Activated B cell treated with CpG ODN at 0.5 μM for 24 hours (primary cell): Measurements from ENCODE around the gene HBM. TPM values are rescaled to one million over a fixed set of nuclear protein-coding genes. Genes with fewer than 3 reads are reported as not detected.

Experiments
- ATAC-seq: fragments of 200-7000 bp; cut with Tn5 transposase; one replicate; pipeline ENCODE4 v1.10.0; 2021; ENCODE audit warnings: low read depth, mild to moderate bottlenecking, moderate library complexity
- CTCF ChIA-PET: fragments of 350-600 bp; sonication (Branson Sonifier 250); formaldehyde crosslinking; loops from one replicate; lab custom pipeline; 2021; ENCODE audit warnings: antibody characterized with exemption; lab: Charles Lee
- POLR2A ChIA-PET: fragments of 350-600 bp; sonication (Branson Sonifier 250); formaldehyde crosslinking; loops from one replicate; lab custom pipeline; 2021; ENCODE audit warnings: antibody characterized with exemption; lab: Charles Lee
- DNase-seq: peaks from one replicate; pipeline ENCODE4 v3.0.0; 2022
- H3K27ac Mint-ChIP-seq: one replicate; pipeline ENCODE4 v1.8.0; 2020; ENCODE audit warnings: mixed read lengths
- H3K27me3 Mint-ChIP-seq: one replicate; pipeline ENCODE4 v1.8.0; 2021; ENCODE audit warnings: mixed read lengths
- H3K36me3 Mint-ChIP-seq: one replicate; pipeline ENCODE4 v1.8.0; 2021; ENCODE audit warnings: low read depth, mixed read lengths
- H3K4me1 Mint-ChIP-seq: one replicate; pipeline ENCODE4 v1.8.0; 2021; ENCODE audit warnings: mixed read lengths
- H3K4me3 Mint-ChIP-seq: one replicate; pipeline ENCODE4 v1.8.0; 2020; ENCODE audit warnings: mild to moderate bottlenecking, mixed read lengths
- H3K9me3 Mint-ChIP-seq: one replicate; pipeline ENCODE4 v1.8.0; 2020; ENCODE audit warnings: mixed read lengths
- intact Hi-C: fragments of 100-400 bp; cut with micrococcal nuclease; formaldehyde crosslinking; loops from one replicate; pipeline ENCODE4 v1.15.1; 2024
- total RNA-seq: library from RNA; stranded (reverse); gene quantifications from 2 replicates; pipeline ENCODE4 v1.2.3, GENCODE V29; 2022
- TF ChIP-seq, protein P1 (sequence below): fragments of 200-600 bp; IDR thresholded peaks from one replicate; pipeline ENCODE4 v1.8.0; 2022; ENCODE audit warnings: antibody characterized with exemption, mild to moderate bottlenecking

Gene HBM
- total RNA-seq, 1 donor from 2014 or later, result not detected

DNA sequence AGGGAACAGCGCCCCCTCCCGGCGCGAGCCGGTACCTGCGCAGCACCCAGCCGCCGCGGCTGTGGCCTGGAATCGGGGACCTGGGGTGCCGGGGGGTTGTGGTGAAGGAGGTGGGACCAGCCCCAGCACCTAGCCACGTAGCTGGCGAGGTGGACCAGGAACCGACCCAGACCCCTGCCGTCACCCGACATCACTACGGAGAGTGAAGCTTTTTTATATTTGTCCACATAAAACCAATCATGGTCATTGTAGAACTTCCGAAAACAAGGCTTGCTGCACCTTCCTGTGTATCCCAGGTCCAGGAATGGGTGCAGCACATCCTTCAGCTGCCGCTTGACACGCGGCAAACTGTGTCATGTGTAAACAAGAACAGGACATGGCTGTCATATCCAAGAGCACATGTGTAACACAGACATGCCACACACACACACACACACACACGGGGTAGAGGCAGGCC is 15.8 kb downstream of the HBM start:
- ATAC-seq, result no peak
- Mint-ChIP-seq H3K27me3 (peaks cover 11% of the 10 kb centered on the region), H3K9me3 (no peaks in the 10 kb centered on the region), H3K4me1 (peaks cover 10% of the 10 kb centered on the region), H3K27ac (no peak overlapping the region), H3K36me3 (peaks cover 7% of the 10 kb centered on the region), H3K4me3 (no peak overlapping the region)
- POLR2A ChIA-PET, result interaction anchor here (1.6 kb wide), 1 partner anchor 47 kb away, joined by 4 read pairs; no protein-coding TSS in a partner anchor
- CTCF ChIA-PET, result interaction anchor here (1.0 kb wide), 1 partner anchor 17 kb away, joined by 3 read pairs; no protein-coding TSS in a partner anchor
- TF ChIP-seq, protein P1, sequence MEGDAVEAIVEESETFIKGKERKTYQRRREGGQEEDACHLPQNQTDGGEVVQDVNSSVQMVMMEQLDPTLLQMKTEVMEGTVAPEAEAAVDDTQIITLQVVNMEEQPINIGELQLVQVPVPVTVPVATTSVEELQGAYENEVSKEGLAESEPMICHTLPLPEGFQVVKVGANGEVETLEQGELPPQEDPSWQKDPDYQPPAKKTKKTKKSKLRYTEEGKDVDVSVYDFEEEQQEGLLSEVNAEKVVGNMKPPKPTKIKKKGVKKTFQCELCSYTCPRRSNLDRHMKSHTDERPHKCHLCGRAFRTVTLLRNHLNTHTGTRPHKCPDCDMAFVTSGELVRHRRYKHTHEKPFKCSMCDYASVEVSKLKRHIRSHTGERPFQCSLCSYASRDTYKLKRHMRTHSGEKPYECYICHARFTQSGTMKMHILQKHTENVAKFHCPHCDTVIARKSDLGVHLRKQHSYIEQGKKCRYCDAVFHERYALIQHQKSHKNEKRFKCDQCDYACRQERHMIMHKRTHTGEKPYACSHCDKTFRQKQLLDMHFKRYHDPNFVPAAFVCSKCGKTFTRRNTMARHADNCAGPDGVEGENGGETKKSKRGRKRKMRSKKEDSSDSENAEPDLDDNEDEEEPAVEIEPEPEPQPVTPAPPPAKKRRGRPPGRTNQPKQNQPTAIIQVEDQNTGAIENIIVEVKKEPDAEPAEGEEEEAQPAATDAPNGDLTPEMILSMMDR, result peak; percentile 84
- intact Hi-C loops, result loop anchor here (1.0 kb wide), 4 partner anchors 63 to 181 kb away; no protein-coding TSS in a partner anchor
- no peak for DNase-seq

DNA sequence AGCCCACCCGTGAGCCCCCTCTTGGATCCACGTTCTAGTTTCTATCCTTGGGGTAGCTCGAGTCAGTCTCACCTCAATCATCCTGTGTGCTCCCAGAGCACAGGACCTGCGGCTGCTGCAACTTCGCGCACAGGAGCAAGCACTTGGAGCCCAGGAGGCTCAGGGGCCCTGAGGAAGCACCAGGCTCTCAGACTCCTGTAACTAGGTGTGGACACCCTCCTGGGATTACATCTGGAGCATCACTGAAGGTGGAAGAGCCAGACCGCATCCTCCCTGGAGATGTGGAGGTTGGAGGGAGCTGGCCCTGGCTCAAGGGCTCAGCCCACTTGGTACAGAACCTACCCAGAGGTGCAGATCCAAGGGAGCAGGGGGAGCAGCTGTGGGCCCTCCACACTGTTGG is 17.2 kb downstream of the HBM start:
- no peaks in the 10 kb centered on the region for H3K9me3 Mint-ChIP-seq
- H3K4me1 Mint-ChIP-seq, result peaks cover 8% of the 10 kb centered on the region
- H3K4me3 Mint-ChIP-seq, result no peak overlapping the region
- H3K36me3 Mint-ChIP-seq, result peaks cover 15% of the 10 kb centered on the region
- H3K27me3 Mint-ChIP-seq, result peaks cover 4% of the 10 kb centered on the region
- ATAC-seq, result no peak
- DNase-seq, result no peak
- POLR2A ChIA-PET, result interaction anchor here (0.7 kb wide), 2 partner anchors 293 to 1612 kb away, joined by 4 to 9 read pairs; no protein-coding TSS in a partner anchor
- TF ChIP-seq, protein P1, result no peak
- intact Hi-C loops, result no loop called here
- H3K27ac Mint-ChIP-seq, result no peak overlapping the region
- CTCF ChIA-PET, result no interaction called here

DNA sequence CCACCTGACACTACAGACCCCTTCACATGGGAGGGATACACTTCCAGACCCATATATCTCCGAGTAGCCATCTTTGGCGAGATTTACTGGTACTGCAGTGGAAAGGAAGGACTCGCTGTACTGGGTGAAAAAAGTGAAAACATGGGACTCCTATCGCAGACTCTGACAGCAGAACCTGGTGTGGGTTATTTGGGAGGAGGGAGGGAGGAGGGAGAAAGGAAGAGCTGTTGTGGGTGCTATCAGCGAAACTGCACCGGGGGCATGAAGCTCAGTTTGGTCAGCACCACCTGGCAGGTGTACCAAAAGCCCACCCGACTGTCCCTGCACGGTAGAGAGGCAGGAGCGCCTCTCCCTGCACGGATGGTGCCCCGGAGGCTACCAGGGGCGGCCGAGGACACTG is 19.4 kb downstream of the HBM start:
- Mint-ChIP-seq H3K27me3 (no peaks in the 10 kb centered on the region), H3K9me3 (no peaks in the 10 kb centered on the region), H3K4me3 (no peak overlapping the region), H3K4me1 (peaks cover 4% of the 10 kb centered on the region), H3K36me3 (peaks cover 35% of the 10 kb centered on the region), H3K27ac (no peak overlapping the region)
- intact Hi-C loops, result no loop called here
- CTCF ChIA-PET, result no interaction called here
- no peak for DNase-seq
- POLR2A ChIA-PET, result no interaction called here
- TF ChIP-seq, protein P1, result no peak
- ATAC-seq, result no peak

DNA sequence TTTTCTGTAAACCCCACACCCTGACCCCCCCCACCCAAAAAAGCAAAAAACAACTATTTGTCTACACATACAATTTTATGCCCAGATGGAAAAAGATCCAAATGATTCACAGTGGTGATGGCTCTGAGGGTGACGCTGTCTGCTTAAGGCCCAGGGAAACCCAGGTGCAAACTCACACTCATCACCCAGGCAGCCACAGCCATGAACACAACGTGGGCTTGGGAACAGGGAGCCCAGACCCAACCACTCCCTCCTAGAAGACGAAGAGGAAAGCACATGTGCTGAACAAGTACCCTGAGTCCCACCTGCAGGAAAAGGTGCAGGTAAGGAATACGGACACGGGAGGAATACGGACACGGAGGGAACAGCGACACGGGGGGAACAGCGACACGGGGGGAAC is 19.9 kb downstream of the HBM start:
- Mint-ChIP-seq H3K9me3 (no peaks in the 10 kb centered on the region), H3K36me3 (peaks cover 39% of the 10 kb centered on the region), H3K27ac (no peak overlapping the region), H3K27me3 (no peaks in the 10 kb centered on the region), H3K4me3 (no peak overlapping the region), H3K4me1 (peaks cover 4% of the 10 kb centered on the region)
- ChIA-PET POLR2A (no interaction called here), CTCF (no interaction called here)
- DNase-seq (no peak), ATAC-seq (no peak)
- intact Hi-C loops, result no loop called here
- TF ChIP-seq, protein P1, result no peak

DNA sequence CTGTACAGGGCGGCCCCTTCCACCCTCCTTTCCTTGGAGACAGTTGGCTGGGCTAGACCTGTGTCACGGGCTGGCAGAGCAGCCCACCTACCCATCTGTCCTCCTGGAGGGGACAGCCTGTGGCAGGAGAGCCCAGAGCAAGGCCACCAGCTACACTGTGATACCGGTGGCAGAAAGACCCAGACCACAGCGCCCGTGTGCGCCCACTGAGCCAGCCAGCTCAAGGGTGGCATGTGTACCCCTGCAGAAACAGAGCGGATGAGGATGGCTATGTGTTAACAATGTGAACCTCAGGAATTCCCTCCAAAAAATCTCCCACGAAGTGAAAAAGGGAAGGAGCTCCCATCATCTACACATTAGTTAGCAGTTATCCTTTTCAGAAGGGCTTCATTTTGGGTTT is 21.6 kb downstream of the HBM start:
- ATAC-seq, result no peak
- H3K4me1 Mint-ChIP-seq, result no peaks in the 10 kb centered on the region
- H3K4me3 Mint-ChIP-seq, result no peak overlapping the region
- POLR2A ChIA-PET, result no interaction called here
- intact Hi-C loops, result no loop called here
- no peaks in the 10 kb centered on the region for H3K9me3 Mint-ChIP-seq
- H3K27ac Mint-ChIP-seq, result no peak overlapping the region
- TF ChIP-seq, protein P1, result no peak
- H3K36me3 Mint-ChIP-seq, result peaks cover 55% of the 10 kb centered on the region
- CTCF ChIA-PET, result interaction anchor here (1.9 kb wide), 1 partner anchor 80 kb away, joined by 5 read pairs; no protein-coding TSS in a partner anchor
- H3K27me3 Mint-ChIP-seq, result no peaks in the 10 kb centered on the region
- no peak for DNase-seq
